HepG2 (cell line): ENCODE measurements around the gene GNAI2. TPM values are rescaled to one million over a fixed set of nuclear protein-coding genes. Genes with fewer than 3 reads are reported as not detected.

ENCODE experiments used
- AKAP8 ChIP-seq: sonication (generic); formaldehyde crosslinking; IDR thresholded peaks from 2 replicates; pipeline ENCODE4 v1.5.1; 2020; ENCODE audit warnings: mild to moderate bottlenecking, missing genetic modification reagents
- EZH2 ChIP-seq: conservative IDR thresholded peaks from 2 replicates; pipeline ENCODE4 v1.6.1; 2012; ENCODE audit warnings: mild to moderate bottlenecking, low read depth, low read length, moderate library complexity
- GABPA ChIP-seq, 2 experiments: IDR thresholded peaks; 2 replicates each; pipeline ENCODE4 v1.6.1; 2011 to 2016; ENCODE audit warnings: low read depth in 2 of 2, low read length in 1 of 2, missing biosample characterization in 1 of 2, missing genetic modification characterization in 1 of 2
- HOXA7 ChIP-seq: sonication (generic); formaldehyde crosslinking; IDR thresholded peaks from 2 replicates; pipeline ENCODE4 v1.8.1; 2022; ENCODE audit warnings: mild to moderate bottlenecking, missing genetic modification reagents, moderate library complexity
- ONECUT2 ChIP-seq: sonication (generic); formaldehyde crosslinking; IDR thresholded peaks from 2 replicates; pipeline ENCODE4 v1.4.0; 2020; ENCODE audit warnings: missing genetic modification reagents
- SALL1 ChIP-seq: sonication (generic); formaldehyde crosslinking; IDR thresholded peaks from 2 replicates; pipeline ENCODE4 v1.8.0; 2022; ENCODE audit warnings: mild to moderate bottlenecking, missing genetic modification reagents
- SMAD9 ChIP-seq: sonication (generic); formaldehyde crosslinking; IDR thresholded peaks from 2 replicates; pipeline ENCODE4 v1.5.1; 2020; ENCODE audit warnings: mild to moderate bottlenecking, missing genetic modification reagents
- SMC3 ChIP-seq: IDR thresholded peaks from 2 replicates; pipeline ENCODE4 v1.6.1; 2011; ENCODE audit warnings: low read length, improper control_type of control experiment
- SRSF4 ChIP-seq: fragments of 200-400 bp; formaldehyde crosslinking; IDR thresholded peaks from one replicate; pipeline ENCODE4 v1.6.1; 2018; ENCODE audit warnings: mild to moderate bottlenecking, low read depth, low read length, moderate library complexity; ENCODE audit not compliant: poor library complexity, severe bottlenecking
- TARDBP ChIP-seq: sonication (generic); formaldehyde crosslinking; IDR thresholded peaks from 2 replicates; pipeline ENCODE4 v1.8.0; 2022; ENCODE audit warnings: mild to moderate bottlenecking, missing genetic modification reagents
- TMF1 ChIP-seq: sonication (generic); formaldehyde crosslinking; IDR thresholded peaks from 2 replicates; pipeline ENCODE4 v1.8.1; 2022; ENCODE audit warnings: low read depth, missing genetic modification reagents
- YEATS4 ChIP-seq: sonication (generic); formaldehyde crosslinking; IDR thresholded peaks from 2 replicates; pipeline ENCODE4 v1.4.0; 2020; ENCODE audit warnings: missing genetic modification reagents, borderline replicate concordance
- ZKSCAN5 ChIP-seq: sonication (generic); formaldehyde crosslinking; IDR thresholded peaks from 2 replicates; pipeline ENCODE4 v1.5.1; 2020; ENCODE audit warnings: mild to moderate bottlenecking, missing genetic modification reagents
- ZNF232 ChIP-seq: sonication (generic); formaldehyde crosslinking; IDR thresholded peaks from 2 replicates; pipeline ENCODE4 v1.4.0; 2020; ENCODE audit warnings: missing genetic modification reagents, borderline replicate concordance
- ZNF34 ChIP-seq: sonication (generic); formaldehyde crosslinking; IDR thresholded peaks from 2 replicates; pipeline ENCODE4 v1.4.0; 2020; ENCODE audit warnings: mild to moderate bottlenecking, missing genetic modification reagents, borderline replicate concordance
- ZNF460 ChIP-seq: sonication (generic); formaldehyde crosslinking; IDR thresholded peaks from 2 replicates; pipeline ENCODE4 v1.5.1; 2020; ENCODE audit warnings: missing genetic modification reagents, mild to moderate bottlenecking, borderline replicate concordance
- ZNF484 ChIP-seq: sonication (generic); formaldehyde crosslinking; IDR thresholded peaks from 2 replicates; pipeline ENCODE4 v1.5.1; 2020; ENCODE audit warnings: mild to moderate bottlenecking, low read depth, missing genetic modification reagents, borderline replicate concordance
- ZNF556 ChIP-seq: sonication (generic); formaldehyde crosslinking; IDR thresholded peaks from 2 replicates; pipeline ENCODE4 v1.4.0; 2020; ENCODE audit warnings: mild to moderate bottlenecking, missing genetic modification reagents, borderline replicate concordance
- ZNF772 ChIP-seq: sonication (generic); formaldehyde crosslinking; IDR thresholded peaks from 2 replicates; pipeline ENCODE4 v1.5.0; 2020; ENCODE audit warnings: mild to moderate bottlenecking, missing genetic modification reagents
- polyA plus RNA-seq, 8 experiments: library from polyadenylated mRNA; depleted of rRNA in 3 of 8; stranded (reverse) in 7 of 8; unstranded in 1 of 8; fragments of >200 nt; fragmentation: Illumina TruSeq in 4 of 8; extraction: Trizol in 4 of 8; gene quantifications; 2 replicates each; pipeline versions ENCODE4 v1.2.1 to v1.2.3, GENCODE V29; 2011 to 2016; ENCODE audit warnings: low read depth in 4 of 8, missing spikeins in 1 of 8, mixed read lengths in 1 of 8; ENCODE audit not compliant: insufficient read depth in 1 of 8
- total RNA-seq, 5 experiments: library from RNA; depleted of rRNA; stranded (reverse); fragments of >200 nt; fragmentation: Illumina TruSeq; extraction: Trizol; gene quantifications; 2 replicates each; pipeline ENCODE4 v1.2.3, GENCODE V29; 2016; ENCODE audit warnings: low read depth in 1 of 5
- TF ChIP-seq, protein P1 (sequence below): sonication (generic); formaldehyde crosslinking; IDR thresholded peaks from 2 replicates; pipeline ENCODE4 v1.4.0; 2020; ENCODE audit warnings: mild to moderate bottlenecking, low read depth, missing genetic modification reagents
- TF ChIP-seq, protein P2 (sequence below): sonication (generic); formaldehyde crosslinking; IDR thresholded peaks from 2 replicates; pipeline ENCODE4 v1.5.0; 2020; ENCODE audit warnings: mild to moderate bottlenecking, low read depth, missing genetic modification reagents, borderline replicate concordance
- TF ChIP-seq, protein P3 (sequence below): sonication (generic); formaldehyde crosslinking; IDR thresholded peaks from 2 replicates; pipeline ENCODE4 v1.4.0; 2020; ENCODE audit warnings: missing genetic modification reagents
- TF ChIP-seq, protein P4 (sequence below): sonication (generic); formaldehyde crosslinking; IDR thresholded peaks from 2 replicates; pipeline ENCODE4 v1.8.1; 2023; ENCODE audit warnings: mild to moderate bottlenecking, missing genetic modification reagents
- TF ChIP-seq, protein P5 (sequence below): sonication (generic); formaldehyde crosslinking; IDR thresholded peaks from 2 replicates; pipeline ENCODE4 v1.5.1; 2020; ENCODE audit warnings: missing genetic modification reagents, mild to moderate bottlenecking, borderline replicate concordance

GNAI2 gene
- total and polyA plus RNA-seq, 2 of the 13 experiments (the other 11 are each of a cell fraction or from before 2014, with no cell fraction given) = 51.1 to 66.2 TPM

DNA sequence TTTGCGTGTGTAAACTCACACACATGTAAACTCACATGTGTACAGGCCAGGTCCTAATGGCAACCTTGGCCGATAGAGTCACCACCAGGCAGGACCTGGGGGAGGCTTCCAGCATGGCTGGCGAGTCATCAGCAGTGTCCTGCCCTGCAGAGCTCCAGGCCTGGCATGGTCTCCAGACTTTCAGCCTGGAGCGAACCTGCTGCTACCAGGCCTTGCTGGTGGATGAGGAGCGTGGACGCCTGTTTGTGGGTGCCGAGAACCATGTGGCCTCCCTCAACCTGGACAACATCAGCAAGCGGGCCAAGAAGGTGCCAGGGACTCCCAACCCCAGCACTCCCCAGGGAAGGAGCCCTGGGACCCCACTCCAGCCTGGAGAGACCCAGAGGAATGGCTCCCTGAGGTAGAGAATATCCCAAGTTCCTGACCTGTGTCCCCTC lies 34.0 kb downstream of the GNAI2 start (continued):
- TF ChIP-seq, protein P1, sequence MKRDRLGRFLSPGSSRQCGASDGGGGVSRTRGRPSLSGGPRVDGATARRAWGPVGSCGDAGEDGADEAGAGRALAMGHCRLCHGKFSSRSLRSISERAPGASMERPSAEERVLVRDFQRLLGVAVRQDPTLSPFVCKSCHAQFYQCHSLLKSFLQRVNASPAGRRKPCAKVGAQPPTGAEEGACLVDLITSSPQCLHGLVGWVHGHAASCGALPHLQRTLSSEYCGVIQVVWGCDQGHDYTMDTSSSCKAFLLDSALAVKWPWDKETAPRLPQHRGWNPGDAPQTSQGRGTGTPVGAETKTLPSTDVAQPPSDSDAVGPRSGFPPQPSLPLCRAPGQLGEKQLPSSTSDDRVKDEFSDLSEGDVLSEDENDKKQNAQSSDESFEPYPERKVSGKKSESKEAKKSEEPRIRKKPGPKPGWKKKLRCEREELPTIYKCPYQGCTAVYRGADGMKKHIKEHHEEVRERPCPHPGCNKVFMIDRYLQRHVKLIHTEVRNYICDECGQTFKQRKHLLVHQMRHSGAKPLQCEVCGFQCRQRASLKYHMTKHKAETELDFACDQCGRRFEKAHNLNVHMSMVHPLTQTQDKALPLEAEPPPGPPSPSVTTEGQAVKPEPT (CRISPR knock-in tag) = no peak
- TF ChIP-seq, protein P2, sequence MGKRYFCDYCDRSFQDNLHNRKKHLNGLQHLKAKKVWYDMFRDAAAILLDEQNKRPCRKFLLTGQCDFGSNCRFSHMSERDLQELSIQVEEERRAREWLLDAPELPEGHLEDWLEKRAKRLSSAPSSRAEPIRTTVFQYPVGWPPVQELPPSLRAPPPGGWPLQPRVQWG (CRISPR knock-in tag) = no peak
- TF ChIP-seq, protein P3, sequence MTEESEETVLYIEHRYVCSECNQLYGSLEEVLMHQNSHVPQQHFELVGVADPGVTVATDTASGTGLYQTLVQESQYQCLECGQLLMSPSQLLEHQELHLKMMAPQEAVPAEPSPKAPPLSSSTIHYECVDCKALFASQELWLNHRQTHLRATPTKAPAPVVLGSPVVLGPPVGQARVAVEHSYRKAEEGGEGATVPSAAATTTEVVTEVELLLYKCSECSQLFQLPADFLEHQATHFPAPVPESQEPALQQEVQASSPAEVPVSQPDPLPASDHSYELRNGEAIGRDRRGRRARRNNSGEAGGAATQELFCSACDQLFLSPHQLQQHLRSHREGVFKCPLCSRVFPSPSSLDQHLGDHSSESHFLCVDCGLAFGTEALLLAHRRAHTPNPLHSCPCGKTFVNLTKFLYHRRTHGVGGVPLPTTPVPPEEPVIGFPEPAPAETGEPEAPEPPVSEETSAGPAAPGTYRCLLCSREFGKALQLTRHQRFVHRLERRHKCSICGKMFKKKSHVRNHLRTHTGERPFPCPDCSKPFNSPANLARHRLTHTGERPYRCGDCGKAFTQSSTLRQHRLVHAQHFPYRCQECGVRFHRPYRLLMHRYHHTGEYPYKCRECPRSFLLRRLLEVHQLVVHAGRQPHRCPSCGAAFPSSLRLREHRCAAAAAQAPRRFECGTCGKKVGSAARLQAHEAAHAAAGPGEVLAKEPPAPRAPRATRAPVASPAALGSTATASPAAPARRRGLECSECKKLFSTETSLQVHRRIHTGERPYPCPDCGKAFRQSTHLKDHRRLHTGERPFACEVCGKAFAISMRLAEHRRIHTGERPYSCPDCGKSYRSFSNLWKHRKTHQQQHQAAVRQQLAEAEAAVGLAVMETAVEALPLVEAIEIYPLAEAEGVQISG (CRISPR knock-in tag) = peak; percentile 19; the same call in 1 of the 2 replicates
- TF ChIP-seq, protein P4, sequence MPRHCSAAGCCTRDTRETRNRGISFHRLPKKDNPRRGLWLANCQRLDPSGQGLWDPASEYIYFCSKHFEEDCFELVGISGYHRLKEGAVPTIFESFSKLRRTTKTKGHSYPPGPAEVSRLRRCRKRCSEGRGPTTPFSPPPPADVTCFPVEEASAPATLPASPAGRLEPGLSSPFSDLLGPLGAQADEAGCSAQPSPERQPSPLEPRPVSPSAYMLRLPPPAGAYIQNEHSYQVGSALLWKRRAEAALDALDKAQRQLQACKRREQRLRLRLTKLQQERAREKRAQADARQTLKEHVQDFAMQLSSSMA (CRISPR knock-in tag) = no peak
- TF ChIP-seq ZNF772 (CRISPR knock-in tag) (no peak), TMF1 (CRISPR knock-in tag) (no peak), ZNF232 (CRISPR knock-in tag) (0 out of 2 replicates have a peak, but pooled peaks have one; percentile 33), TARDBP (CRISPR knock-in tag) (no peak), SMC3 (no peak), SRSF4 (no peak), SALL1 (no peak), GABPA (IDR thresholded peaks at IDR 0.05; ENCODE audit: low read depth, low read length) (no peak), GABPA (CRISPR knock-in tag; IDR thresholded peaks at IDR 0.05; ENCODE audit: low read depth) (no peak), ZNF34 (CRISPR knock-in tag) (0 out of 2 replicates have a peak, but pooled peaks have one; percentile 31), EZH2 (no peak), AKAP8 (CRISPR knock-in tag) (no peak), ZKSCAN5 (no peak), ZNF460 (CRISPR knock-in tag) (no peak), ZNF556 (CRISPR knock-in tag) (no peak), HOXA7 (CRISPR knock-in tag) (no peak), ONECUT2 (CRISPR knock-in tag) (no peak), YEATS4 (0 out of 2 replicates have a peak, but pooled peaks have one; percentile 38), ZNF484 (CRISPR knock-in tag) (no peak), SMAD9 (CRISPR knock-in tag) (no peak)
- TF ChIP-seq, protein P5, sequence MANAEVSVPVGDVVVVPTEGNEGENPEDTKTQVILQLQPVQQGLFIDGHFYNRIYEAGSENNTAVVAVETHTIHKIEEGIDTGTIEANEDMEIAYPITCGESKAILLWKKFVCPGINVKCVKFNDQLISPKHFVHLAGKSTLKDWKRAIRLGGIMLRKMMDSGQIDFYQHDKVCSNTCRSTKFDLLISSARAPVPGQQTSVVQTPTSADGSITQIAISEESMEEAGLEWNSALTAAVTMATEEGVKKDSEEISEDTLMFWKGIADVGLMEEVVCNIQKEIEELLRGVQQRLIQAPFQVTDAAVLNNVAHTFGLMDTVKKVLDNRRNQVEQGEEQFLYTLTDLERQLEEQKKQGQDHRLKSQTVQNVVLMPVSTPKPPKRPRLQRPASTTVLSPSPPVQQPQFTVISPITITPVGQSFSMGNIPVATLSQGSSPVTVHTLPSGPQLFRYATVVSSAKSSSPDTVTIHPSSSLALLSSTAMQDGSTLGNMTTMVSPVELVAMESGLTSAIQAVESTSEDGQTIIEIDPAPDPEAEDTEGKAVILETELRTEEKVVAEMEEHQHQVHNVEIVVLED = no peak
